Ovary (tissue), 9 donors: Measurements from ENCODE around the gene EDN1. TPM values are rescaled to one million over a fixed set of nuclear protein-coding genes. Genes with fewer than 3 reads are reported as not detected.

Experiments used
- DNase-seq, 5 donors: peaks; one replicate each; pipeline ENCODE4 v3.0.0-alpha.2; 2019 to 2020
- H3K27ac ChIP-seq, 2 donors: fragments of 200-600 bp; one replicate each; pipeline versions ENCODE4 v1.5.1 to v1.8.0; 2019 to 2022
- H3K27me3 ChIP-seq: fragments of 200-600 bp; one replicate; pipeline ENCODE4 v1.8.0; 2022
- H3K36me3 ChIP-seq: fragments of 200-600 bp; sonication (generic); one replicate; pipeline ENCODE4 v1.5.1; 2019
- H3K4me1 ChIP-seq: one replicate; pipeline ENCODE4 v1.8.1; 2013; ENCODE audit warnings: mild to moderate bottlenecking, moderate library complexity; ENCODE audit not compliant: insufficient read depth
- H3K4me3 ChIP-seq: fragments of 200-600 bp; sonication (generic); one replicate; pipeline ENCODE4 v1.5.1; 2017
- H3K9me3 ChIP-seq, 2 donors: fragments of 200-600 bp in 1 of 2; sonication (generic) in 1 of 2; one replicate each; pipeline versions ENCODE4 v1.5.1 to v1.8.1; 2013 to 2019; ENCODE audit warnings: mild to moderate bottlenecking in 1 of 2, moderate library complexity in 1 of 2
- EP300 ChIP-seq: sonication (generic); formaldehyde crosslinking; IDR thresholded peaks from one replicate; pipeline ENCODE4 v1.6.1; 2017; ENCODE audit warnings: antibody characterized with exemption
- POLR2A ChIP-seq: fragments of 450-650 bp; IDR thresholded peaks from one replicate; pipeline ENCODE4 v1.6.1; 2017; ENCODE audit warnings: antibody characterized with exemption, mild to moderate bottlenecking, moderate library complexity
- WGBS, 3 donors: extraction: QIAGEN DNeasy Blood & Tissue Kit in 1 of 3; methylation state at CpG; one replicate each; pipeline versions ENCODE4 v1.1.5 to v1.1.7; 2013 to 2017; 5-methylcytosine and 5-hydroxymethylcytosine counted together
- intact Hi-C, 4 donors: fragments of 100-400 bp; cut with DNase I; formaldehyde crosslinking; loops; one replicate each; pipeline versions ENCODE4 v1.11.0 to v1.15.1; 2022 to 2023
- polyA plus RNA-seq, 2 donors: library from polyadenylated mRNA; stranded (reverse); fragments of 200-250 nt in 1 of 2; fragments of 350-450 nt in 1 of 2; fragmentation: Illumina TruSeq in 1 of 2; extraction: RNeasy Lipid Tissue Mini Kit (QIAGEN cat#74804) in 1 of 2; gene quantifications; one replicate each; pipeline ENCODE4 v1.2.3, GENCODE V29; 2013 to 2014
- total RNA-seq, 7 donors: library from RNA; depleted of rRNA in 2 of 7; stranded (reverse); fragments of >200 nt in 2 of 7; fragmentation: NEBNext Ultra II Directional in 3 of 7; extraction: Animal tissue kit (Norgen Biotek cat#: 25700) in 3 of 7; gene quantifications; one replicate each; pipeline versions ENCODE4 v1.1.0 to v1.2.4, GENCODE V29; 2016 to 2023
- TF ChIP-seq, protein P1 (sequence below), 3 donors: fragments of 450-650 bp in 2 of 3; fragments of 200-600 bp in 1 of 3; IDR thresholded peaks; one replicate each; pipeline versions ENCODE4 v1.5.1 to v1.8.0; 2016 to 2022; ENCODE audit warnings: antibody characterized with exemption in 3 of 3, mild to moderate bottlenecking in 1 of 3
- donor health status: DM: no; HTN: no; CAD: no; lungs with moderate emphysema.
- donor health status: DM: no; HTN: no; CAD: no.
- donor health status: Bipolar disorder and iron deficiency.
- donor health status: DM: yes; HTN: yes; CAD: no.
- donor health status: DM: no; HTN: no; CAD: no.
- donor health status: DM: yes; HTN: yes; CAD: no.

The EDN1 gene
- total and polyA plus RNA-seq, 9 donors, result 0.95 to 11.1 (median 3.1) TPM

- no peaks in the 10 kb centered on the region for H3K9me3 ChIP-seq
- DNase-seq, result no peak
Measured at GRCh38 chr6:12245763-12246718, 44.1 kb upstream of the EDN1 start.

DNA sequence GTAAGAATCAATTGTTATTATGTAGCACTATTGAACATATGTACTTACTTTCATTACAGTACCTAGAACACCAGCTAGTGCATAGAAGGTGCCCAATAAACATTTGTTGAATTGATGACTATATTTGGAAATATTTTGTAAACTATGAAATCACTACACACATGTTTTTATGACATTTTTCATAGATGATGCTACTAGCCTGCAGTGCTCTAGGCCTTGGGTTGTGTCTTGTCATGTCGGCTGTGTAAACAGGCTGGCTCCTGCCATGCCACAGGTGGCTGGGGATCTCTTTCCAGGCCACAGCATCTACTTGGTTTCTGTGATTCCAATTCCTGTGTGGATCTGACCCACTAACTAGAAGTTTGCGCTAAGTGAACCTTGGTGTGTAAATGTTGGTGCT is 43.3 kb upstream of the EDN1 start:
- no peaks in the 10 kb centered on the region for H3K4me1 ChIP-seq
- no peaks in the 10 kb centered on the region for H3K36me3 ChIP-seq
- WGBS, 3 donors, result 89 to 93% (median 93%) methylated on average over 2 of the region's 2 CpGs
- H3K4me3 ChIP-seq, result no peak overlapping the region
- no peak overlapping the region for H3K27ac ChIP-seq
- no peaks in the 10 kb centered on the region for H3K27me3 ChIP-seq
- H3K9me3 ChIP-seq, result no peaks in the 10 kb centered on the region
- TF ChIP-seq POLR2A, result no peak
- TF ChIP-seq, protein P1, sequence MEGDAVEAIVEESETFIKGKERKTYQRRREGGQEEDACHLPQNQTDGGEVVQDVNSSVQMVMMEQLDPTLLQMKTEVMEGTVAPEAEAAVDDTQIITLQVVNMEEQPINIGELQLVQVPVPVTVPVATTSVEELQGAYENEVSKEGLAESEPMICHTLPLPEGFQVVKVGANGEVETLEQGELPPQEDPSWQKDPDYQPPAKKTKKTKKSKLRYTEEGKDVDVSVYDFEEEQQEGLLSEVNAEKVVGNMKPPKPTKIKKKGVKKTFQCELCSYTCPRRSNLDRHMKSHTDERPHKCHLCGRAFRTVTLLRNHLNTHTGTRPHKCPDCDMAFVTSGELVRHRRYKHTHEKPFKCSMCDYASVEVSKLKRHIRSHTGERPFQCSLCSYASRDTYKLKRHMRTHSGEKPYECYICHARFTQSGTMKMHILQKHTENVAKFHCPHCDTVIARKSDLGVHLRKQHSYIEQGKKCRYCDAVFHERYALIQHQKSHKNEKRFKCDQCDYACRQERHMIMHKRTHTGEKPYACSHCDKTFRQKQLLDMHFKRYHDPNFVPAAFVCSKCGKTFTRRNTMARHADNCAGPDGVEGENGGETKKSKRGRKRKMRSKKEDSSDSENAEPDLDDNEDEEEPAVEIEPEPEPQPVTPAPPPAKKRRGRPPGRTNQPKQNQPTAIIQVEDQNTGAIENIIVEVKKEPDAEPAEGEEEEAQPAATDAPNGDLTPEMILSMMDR (IDR thresholded peaks at IDR 0.05), result no peak
- TF ChIP-seq EP300, result no peak
- no peak for DNase-seq
- intact Hi-C loops, result no loop called here

More at GRCh38 chr6:12245763-12246718, 44.1 kb upstream of the EDN1 start:
- intact Hi-C loops, result no loop called here
- Histone ChIP-seq H3K4me3 (no peak overlapping the region), H3K27me3 (no peaks in the 10 kb centered on the region), H3K4me1 (no peaks in the 10 kb centered on the region), H3K27ac (no peak overlapping the region), H3K36me3 (no peaks in the 10 kb centered on the region)
- WGBS, 3 donors, result 57 to 62% (median 57%) methylated on average over 6 of the region's 6 CpGs
- TF ChIP-seq POLR2A (no peak), EP300 (no peak)
- TF ChIP-seq, protein P1 (IDR thresholded peaks at IDR 0.05), result no peak

- H3K4me1 ChIP-seq, result no peaks in the 10 kb centered on the region
- WGBS, 3 donors, result 77 to 88% (median 85%) methylated on average over 4 of the region's 4 CpGs
- no peaks in the 10 kb centered on the region for H3K9me3 ChIP-seq
- TF ChIP-seq, protein P1 (IDR thresholded peaks at IDR 0.05), result no peak
- TF ChIP-seq EP300, result no peak
- TF ChIP-seq POLR2A, result no peak
- no peaks in the 10 kb centered on the region for H3K36me3 ChIP-seq
- intact Hi-C loops, result no loop called here
- no peaks in the 10 kb centered on the region for H3K27me3 ChIP-seq
- no peak overlapping the region for H3K27ac ChIP-seq
- DNase-seq, result no peak
- no peak overlapping the region for H3K4me3 ChIP-seq
Measured at GRCh38 chr6:12249541-12250382, 40.4 kb upstream of the EDN1 start.

DNA sequence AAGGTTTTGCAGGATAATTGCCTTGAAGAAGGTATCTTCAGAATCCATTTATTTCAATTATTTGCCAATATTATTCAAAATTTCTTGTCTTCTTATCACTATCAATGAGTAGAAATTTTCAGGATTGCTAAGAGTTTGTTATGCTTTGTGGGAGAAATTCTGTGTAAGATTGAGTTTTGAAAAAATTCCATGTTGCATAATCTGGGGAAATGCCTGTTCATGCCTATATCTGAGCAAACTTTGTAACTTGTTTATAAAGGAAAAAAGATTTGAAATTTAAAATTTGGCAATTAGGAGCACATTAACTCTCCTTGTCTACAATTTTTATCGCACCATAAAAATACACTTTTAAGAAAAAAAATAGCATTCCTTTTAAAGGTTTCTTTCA is 39.8 kb upstream of the EDN1 start:
- no peak overlapping the region for H3K27ac ChIP-seq
- H3K4me3 ChIP-seq, result no peak overlapping the region
- TF ChIP-seq EP300 (no peak), POLR2A (no peak)
- TF ChIP-seq, protein P1 (IDR thresholded peaks at IDR 0.05), result no peak
- H3K36me3 ChIP-seq, result no peaks in the 10 kb centered on the region
- no peak for DNase-seq
- no peaks in the 10 kb centered on the region for H3K4me1 ChIP-seq
- no peaks in the 10 kb centered on the region for H3K9me3 ChIP-seq
- intact Hi-C loops, result no loop called here
- WGBS, 3 donors, result 76 to 87% (median 85%) methylated on average over 1 of the region's 1 CpG
- no peaks in the 10 kb centered on the region for H3K27me3 ChIP-seq
